ENCODE results near the gene C16orf96. TPM values are rescaled to one million over a fixed set of nuclear protein-coding genes. Genes with fewer than 3 reads are reported as not detected.

Gene C16orf96
- total and polyA plus RNA-seq, 2 of the 8 experiments (the other 6 are each of a cell fraction or from before 2014, with no cell fraction given), result 1.0 to 1.3 TPM

DNA sequence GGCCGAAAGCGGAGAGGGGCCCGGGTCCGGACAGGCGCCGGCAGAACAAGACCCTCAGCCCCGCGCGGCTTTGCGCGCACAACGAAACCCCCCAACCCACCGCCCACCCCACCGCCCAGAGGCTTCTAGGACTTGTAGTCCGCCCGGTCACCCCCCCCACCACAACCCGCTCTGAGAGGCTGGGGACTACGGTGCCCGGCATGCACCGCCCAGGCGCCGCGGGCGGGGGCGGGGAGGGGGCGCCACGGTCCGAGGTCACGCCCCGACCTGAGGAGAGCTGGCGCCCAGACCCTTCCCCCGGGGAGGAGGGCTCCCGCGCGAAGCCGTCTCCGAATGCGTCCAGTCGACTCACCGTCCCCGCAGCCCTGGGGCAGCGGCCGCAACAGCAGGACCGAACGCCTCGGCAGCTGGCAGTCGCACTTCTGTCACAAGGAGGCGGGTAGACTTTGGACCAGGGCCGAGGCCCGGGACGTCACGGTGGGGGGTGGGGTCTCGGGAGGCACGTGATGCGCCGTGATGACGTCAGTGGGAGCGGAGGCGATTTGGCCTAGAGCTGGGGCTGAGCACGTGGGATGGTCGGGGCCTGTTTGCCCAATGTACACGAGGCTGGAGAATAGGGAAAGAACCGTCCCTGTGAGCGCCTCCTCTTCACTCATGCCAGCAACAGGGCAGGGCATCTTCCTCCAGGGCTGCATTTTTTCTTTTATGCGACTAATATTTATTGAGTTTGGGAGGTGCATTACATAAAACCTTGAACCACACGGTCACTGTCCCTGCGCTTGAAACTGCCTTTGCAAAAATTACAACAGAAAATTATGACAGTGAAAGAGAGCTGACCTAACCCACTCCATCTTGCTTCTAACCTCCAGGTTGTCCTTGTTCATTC is 17.5 kb upstream of the C16orf96 start, which contains the start of gene CDIP1 (continued):
- no peak for TF ChIP-seq POU5F1 (IDR thresholded peaks at IDR 0.05; ENCODE audit: low read depth, low read length)
- TF ChIP-seq TAF1 (IDR thresholded peaks at IDR 0.05; ENCODE audit: low read depth, low read length), result peak; percentile 82
- no peak for TF ChIP-seq MAFK (IDR thresholded peaks at IDR 0.05; ENCODE audit: low read depth, low read length)
- TF ChIP-seq SIN3A (conservative IDR thresholded peaks at IDR 0.05 in 1 of 2, IDR thresholded peaks at IDR 0.05 in 1 of 2; ENCODE audit: low read depth in 1 of 2, low read length in 2 of 2), result peak in 1 of 2 experiments; percentile 80; a peak in 1 of 4 replicates
- no peak for TF ChIP-seq SRF (IDR thresholded peaks at IDR 0.05; ENCODE audit: low read depth, low read length)
- TF ChIP-seq, protein P1, sequence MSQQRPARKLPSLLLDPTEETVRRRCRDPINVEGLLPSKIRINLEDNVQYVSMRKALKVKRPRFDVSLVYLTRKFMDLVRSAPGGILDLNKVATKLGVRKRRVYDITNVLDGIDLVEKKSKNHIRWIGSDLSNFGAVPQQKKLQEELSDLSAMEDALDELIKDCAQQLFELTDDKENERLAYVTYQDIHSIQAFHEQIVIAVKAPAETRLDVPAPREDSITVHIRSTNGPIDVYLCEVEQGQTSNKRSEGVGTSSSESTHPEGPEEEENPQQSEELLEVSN (IDR thresholded peaks at IDR 0.05), result peak; percentile 100
- TF ChIP-seq PHF8 (conservative IDR thresholded peaks at IDR 0.05; ENCODE audit: low read depth, low read length), result 0 out of 2 replicates have a peak, but pooled peaks have one; percentile 60
- TF ChIP-seq KDM4A (IDR thresholded peaks at IDR 0.05; ENCODE audit: low read depth, low read length, severe bottlenecking), result peak; percentile 91
- TF ChIP-seq RXRA (IDR thresholded peaks at IDR 0.05; ENCODE audit: insufficient read depth, low read depth, low read length), result no peak
- no peak for TF ChIP-seq ZNF274 (IDR thresholded peaks at IDR 0.05; ENCODE audit: borderline replicate concordance, extremely low read depth, low read length)
- TF ChIP-seq KDM5A (IDR thresholded peaks at IDR 0.05; ENCODE audit: low read length), result no peak
- TF ChIP-seq RFX5 (IDR thresholded peaks at IDR 0.05; ENCODE audit: borderline replicate concordance, low read depth, low read length), result no peak; the same call in 1 of the 2 replicates
- no peak for TF ChIP-seq CBX8 (IDR thresholded peaks at IDR 0.05; ENCODE audit: borderline replicate concordance, low read depth, low read length)
- TF ChIP-seq TEAD4 (IDR thresholded peaks at IDR 0.05; ENCODE audit: low read depth, low read length), result 0 out of 2 replicates have a peak, but pooled peaks have one; percentile 12
- peak; percentile 13 for TF ChIP-seq ASH2L (IDR thresholded peaks at IDR 0.05; ENCODE audit: low read length)
- peak; percentile 83 for TF ChIP-seq GTF2F1 (IDR thresholded peaks at IDR 0.05; ENCODE audit: borderline replicate concordance, low read depth, low read length)
- 0 out of 2 replicates have a peak, but pooled peaks have one; percentile 42 for TF ChIP-seq SP4 (IDR thresholded peaks at IDR 0.05; ENCODE audit: low read length)
- TF ChIP-seq, protein P2, sequence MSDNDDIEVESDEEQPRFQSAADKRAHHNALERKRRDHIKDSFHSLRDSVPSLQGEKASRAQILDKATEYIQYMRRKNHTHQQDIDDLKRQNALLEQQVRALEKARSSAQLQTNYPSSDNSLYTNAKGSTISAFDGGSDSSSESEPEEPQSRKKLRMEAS (IDR thresholded peaks at IDR 0.05), result peak; percentile 100
- no peak for TF ChIP-seq GABPA (IDR thresholded peaks at IDR 0.05; ENCODE audit: borderline replicate concordance, insufficient read depth, low read length)
- peak; percentile 96 for TF ChIP-seq CREB1 (IDR thresholded peaks at IDR 0.05)
- no peak for TF ChIP-seq FOSL1 (IDR thresholded peaks at IDR 0.05; ENCODE audit: insufficient read depth, low read depth, low read length)
- TF ChIP-seq CBX5 (IDR thresholded peaks at IDR 0.05; ENCODE audit: low read depth, low read length), result no peak
- TF ChIP-seq SP1 (IDR thresholded peaks at IDR 0.05; ENCODE audit: low read depth, low read length), result no peak; the same call in 1 of the 2 replicates
- TF ChIP-seq POLR2AphosphoS5 (IDR thresholded peaks at IDR 0.05; ENCODE audit: low read depth, low read length), result peak; percentile 85

All from H1 (cell line).